ENCODE measurements around the gene RTP4.
"Not testable (repeated sequence)": the region's sequence is repeated elsewhere in the genome, so short reads cannot be mapped to it uniquely, and the experiment has no call there.

Gene RTP4

DNA sequence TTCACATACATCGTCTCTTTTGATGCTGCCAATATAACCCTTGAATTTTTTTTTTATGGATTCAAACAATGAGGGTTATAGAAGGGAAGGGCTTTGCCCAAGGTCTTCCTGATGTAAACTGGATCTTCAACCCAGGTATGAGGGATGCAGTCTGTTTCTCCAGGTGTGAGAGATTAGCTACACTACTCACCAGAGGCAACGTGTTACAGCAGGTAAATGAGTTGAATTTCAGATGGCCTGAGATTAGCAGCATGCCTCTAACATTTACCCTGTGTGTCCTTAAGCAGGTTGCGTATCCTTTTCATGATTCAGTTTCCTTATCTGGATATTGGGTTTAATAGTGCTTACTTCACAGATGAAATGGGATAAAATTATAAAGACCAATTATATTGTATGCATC, 1.9 kb downstream of the RTP4 start:
- no peak for DNase-seq

DNA sequence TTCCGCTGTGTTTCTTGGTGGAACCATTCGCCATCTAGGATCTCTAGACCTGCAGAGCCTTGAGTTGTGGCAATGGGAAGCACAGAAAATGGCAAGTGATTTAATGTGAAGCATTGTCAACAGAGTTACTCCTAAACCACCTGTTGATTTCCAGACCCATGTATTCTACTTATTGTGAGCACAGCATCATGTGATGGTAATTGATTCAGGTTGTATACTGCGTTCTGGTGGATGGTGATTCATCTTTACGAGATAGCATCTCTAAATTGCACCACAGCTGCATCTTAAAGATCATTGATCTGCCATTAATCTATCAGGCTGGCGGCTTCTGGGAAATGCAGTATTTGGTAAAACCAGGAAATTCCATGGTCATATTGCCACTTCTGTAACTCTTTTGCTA, 7.4 kb downstream of the RTP4 start:
- no peak for DNase-seq

DNA sequence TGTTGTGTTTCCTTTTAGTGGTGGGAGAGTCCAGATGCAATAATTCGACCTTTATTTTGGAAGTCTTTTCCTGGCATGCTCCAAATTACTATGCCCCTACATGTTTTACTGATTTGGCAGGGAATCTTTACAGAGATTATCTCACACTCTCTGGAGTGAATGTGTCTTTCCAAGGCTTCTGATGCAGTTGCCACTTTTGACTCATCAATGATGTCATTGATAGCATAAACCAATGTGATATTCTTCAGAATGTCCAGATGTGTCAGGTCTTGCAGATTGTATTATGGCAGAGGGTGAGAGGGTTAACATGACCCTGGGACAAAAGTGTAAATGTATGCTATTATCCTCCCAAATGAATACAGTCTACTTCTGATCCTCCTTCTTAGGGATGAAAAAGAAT, 9.7 kb downstream of the RTP4 start:
- no peak for DNase-seq

DNA sequence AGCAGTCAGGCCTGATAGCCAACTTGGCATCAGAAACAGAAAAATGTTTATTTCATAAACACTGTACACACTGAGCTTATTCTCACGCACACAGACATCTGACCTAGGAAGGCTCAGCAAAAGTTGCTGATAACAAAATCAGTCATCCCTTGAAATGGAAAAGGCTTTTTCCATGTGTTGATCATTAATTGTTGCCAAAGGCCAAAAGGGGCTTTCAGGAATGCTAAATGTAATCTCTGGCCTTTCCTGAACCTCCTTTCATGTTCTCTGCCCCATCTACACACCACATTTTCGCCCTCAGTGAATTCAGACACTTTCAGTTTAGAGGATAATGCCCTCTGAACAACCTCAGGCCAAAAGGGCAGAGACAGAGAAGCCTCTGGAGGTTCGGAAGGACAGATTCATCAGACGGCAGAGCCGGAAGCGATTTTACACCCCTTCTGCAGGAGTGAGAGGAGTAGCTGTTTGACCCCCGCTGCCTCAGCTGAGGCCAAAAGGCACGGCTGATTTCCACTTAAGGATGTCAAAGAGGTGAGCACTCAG, 14.5 kb downstream of the RTP4 start:
- no peak for DNase-seq

DNA sequence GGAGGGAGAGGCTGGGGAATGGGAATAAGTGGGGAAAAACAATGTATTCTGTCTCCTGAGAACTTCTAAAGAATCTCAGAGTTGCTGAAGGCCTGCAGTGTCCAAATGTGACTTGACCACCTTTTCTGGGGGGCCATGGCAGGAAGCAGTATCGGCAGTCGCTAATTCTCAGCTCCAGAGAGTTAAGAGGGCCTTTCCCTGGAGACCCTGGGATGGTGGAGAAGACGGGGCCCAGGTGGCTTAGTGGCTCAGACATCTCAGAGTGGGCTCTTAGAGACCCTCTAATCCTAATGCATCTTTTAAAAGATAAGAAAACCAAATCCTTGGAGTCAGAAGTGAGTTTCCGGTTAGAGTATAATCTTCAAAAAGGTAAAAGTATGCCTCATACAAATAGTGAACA, 15.1 kb downstream of the RTP4 start:
- no peak for DNase-seq

DNA sequence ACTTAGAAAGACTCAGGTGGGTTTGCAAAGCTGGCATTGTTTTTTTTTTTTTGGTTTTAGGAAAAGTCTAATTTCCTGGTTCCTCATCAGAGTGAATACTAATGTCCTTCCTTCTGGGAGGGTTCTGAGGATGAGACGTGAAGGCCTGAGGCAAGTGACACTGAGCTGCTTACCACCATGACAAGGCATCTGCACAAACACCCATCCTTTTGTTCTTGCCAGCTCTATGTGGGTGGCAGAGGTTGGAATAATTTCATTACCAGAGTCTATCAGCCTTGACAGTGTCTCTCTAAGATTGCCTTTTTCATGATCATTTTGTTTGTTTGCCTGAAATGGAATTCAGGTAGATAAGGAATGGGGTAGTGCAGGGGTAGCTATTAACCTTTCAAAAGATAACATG, 17.1 kb downstream of the RTP4 start:
- no peak for DNase-seq

DNA sequence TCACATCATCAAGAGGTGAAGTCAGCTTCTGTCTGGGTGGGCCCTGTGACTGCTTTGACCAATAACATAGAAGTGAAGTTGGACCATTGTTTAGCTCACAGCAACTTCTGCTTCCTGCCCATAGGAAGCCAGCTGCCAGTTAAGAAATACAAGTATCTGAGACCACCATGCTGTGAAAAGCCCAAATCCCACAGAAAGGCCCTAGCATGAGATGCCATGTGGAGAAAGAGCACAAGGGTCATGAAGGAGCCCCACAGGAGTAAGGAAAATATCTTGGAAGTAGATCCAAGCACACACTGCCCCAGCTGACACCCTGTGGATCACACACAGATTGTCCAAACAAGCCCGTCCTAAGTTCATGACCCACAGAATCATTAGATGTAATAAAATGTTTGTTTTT, 28.5 kb downstream of the RTP4 start:
- DNase-seq = no peak

DNA sequence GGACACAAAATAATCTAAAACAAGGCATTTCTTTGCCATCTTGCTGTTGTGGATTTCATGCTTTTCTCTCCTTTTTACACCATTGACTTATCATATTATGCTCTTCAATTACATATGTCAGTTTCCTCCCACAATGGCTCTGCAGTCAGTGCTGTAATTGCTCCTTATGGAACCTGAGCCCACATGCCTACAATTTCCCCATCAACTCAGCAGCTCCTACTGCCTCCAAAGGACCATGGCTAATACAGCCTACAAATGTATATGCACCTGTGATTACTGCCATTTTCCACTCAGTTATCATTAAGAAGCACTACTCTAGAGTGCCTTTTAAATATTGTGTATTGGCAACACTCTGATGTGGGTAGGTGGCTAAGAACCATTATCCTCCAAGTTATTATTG, 30.8 kb downstream of the RTP4 start:
- DNase-seq = no peak

DNA sequence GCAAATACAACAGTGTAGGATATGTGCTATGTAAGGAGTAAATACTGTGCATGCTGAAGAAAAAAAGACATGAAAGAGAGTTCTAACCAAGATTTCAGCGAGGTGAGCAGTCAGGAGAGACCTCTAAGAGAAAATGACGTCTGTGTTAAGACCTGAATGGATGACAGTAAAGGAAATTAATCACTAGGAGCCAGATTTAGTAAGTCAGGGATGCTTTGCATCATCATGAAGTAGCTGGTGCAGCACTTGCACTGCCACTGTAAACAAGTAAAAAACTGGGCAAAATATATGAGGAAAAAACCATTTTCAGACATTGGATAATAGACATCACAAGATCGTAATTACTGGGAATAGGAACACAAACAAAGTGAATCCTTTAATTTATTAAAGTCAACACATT, 32.6 kb downstream of the RTP4 start:
- no peak for DNase-seq

DNA sequence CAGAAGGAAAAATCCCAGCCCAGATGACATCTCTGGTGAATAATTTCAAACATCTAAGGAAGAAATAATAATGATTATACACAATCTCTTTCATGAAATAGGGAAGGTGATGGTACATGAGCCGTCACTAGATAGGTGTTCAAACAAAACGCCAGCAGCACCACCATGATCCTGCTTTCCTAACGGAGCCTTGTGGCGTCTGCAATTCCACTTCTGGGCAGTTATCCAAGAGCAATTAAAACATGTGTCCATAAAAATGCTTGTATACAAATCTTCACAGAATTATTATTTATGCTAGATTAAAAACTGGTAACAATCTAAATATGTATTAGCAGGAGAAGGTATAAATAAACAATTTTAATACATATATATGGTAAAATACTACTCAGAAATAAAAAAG, 33.7 kb downstream of the RTP4 start:
- no peak for DNase-seq

DNA sequence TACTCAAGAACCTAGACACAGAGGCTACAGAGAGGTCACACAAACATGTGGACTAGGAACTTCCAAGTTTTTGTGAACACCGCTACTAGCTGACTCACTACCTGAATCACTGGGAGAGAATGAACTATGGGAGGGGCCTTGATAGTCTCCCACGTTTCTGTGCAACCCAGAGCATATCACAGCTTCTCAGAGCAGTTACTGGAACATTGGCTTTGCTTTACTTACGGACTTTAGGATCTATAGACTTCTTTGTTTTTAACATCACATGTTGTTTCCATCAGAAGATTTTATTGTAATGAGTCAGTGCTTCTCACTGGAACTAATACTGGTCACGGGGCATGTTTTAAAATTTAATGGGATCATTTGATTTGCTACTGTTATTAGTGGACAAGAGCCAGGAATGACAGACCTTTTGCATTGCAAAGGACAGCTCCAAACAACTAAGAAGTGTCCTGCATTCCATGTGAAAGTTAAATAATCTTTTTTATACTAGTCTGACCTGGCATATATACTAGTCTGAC, 35.6 kb downstream of the RTP4 start:
- DNase-seq = no peak

DNA sequence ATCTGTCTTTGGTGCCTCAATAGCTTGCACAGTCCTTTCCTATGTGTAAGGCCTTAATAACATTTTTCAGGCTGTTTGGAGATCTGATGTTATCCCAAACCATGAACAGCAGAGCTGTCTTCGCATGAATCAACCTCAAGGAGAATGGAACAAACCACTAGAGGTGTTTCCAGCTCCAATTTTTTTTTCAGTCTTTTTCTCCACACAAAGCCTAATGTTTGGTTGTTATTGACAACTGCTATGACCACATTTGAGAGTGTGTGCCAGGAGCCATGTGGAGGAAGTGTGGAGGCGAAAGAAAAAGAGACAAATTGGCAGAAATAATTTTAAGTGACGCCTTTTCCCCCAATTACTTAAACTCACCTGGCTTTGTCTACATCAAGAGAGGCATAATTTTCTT, 38.7 kb downstream of the RTP4 start:
- DNase-seq = no peak

DNA sequence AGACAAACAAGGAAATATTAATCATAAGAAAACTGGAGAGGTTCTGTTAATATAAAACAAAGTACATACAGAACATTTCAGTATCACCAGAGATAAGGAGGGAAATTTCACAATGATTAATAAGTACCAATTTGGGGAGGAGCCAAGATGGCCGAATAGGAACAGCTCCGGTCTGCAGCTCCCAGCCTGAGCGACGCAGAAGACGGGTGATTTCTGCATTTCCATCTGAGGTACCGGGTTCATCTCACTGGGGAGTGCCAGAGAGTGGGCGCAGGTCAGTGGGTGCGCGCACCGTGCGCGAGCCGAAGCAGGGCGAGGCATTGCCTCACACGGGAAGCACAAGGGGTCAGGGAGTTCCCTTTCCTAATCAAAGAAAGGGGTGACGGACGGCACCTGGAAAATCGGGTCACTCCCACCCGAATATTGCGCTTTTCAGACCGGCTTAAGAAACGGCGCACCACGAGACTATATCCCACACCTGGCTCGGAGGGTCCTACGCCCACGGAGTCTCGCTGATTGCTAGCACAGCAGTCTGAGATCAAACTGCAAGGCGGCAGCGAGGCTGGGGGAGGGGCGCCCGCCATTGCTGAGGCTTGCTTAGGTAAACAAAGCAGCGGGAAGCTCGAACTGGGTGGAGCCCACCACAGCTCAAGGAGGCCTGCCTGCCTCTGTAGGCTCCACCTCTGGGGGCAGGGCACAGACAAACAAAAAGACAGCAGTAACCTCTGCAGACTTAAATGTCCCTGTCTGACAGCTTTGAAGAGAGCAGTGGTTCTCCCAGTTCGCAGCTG, 44.0 kb downstream of the RTP4 start:
- DNase-seq = not testable (repeated sequence)

Data from activated effector memory CD4-positive, alpha-beta T cell treated with anti-CD3 and anti-CD28 coated beads, Interleukin-2, amount 50 U/mL, for 16 hours (primary cell).